ENCODE data around the gene SCARF1.
"Not testable (repeated sequence)": the region's sequence is repeated elsewhere in the genome, so short reads cannot be mapped to it uniquely, and the experiment has no call there.

Gene SCARF1

GRCh38 chr17:1645207-1646171 lies at the start of gene SCARF1:
SCARF1 (minus strand) TSS chr17:1645732; CDS start chr17:1645697, 35 bp downstream.
- no peak for DNase-seq

GRCh38 chr17:1693339-1693738 lies 47.8 kb upstream of the SCARF1 start:
- no peak for DNase-seq

- no peak for DNase-seq
These were observed 45.2 kb upstream of the SCARF1 start for GRCh38 chr17:1690544-1691221.

- DNase-seq: not testable (repeated sequence)
These were observed 42.9 kb upstream of the SCARF1 start for GRCh38 chr17:1688405-1688804.

GRCh38 chr17:1686086-1686485 lies 40.6 kb upstream of the SCARF1 start:
- no peak for DNase-seq

- DNase-seq: peak; percentile 99
These were observed 39.1 kb upstream of the SCARF1 start, which contains the start of gene PRPF8 for GRCh38 chr17:1684378-1685189. PRPF8 (minus strand) TSS chr17:1684867; CDS start chr17:1684571, 296 bp downstream.

- no peak for DNase-seq
These were observed 37.9 kb upstream of the SCARF1 start for GRCh38 chr17:1683459-1683858.

GRCh38 chr17:1676401-1676800 lies 30.9 kb upstream of the SCARF1 start:
- DNase-seq: no peak

GRCh38 chr17:1673041-1673785 lies 27.7 kb upstream of the SCARF1 start:
- no peak for DNase-seq

- not testable (repeated sequence) for DNase-seq
These were observed 18.4 kb upstream of the SCARF1 start for GRCh38 chr17:1663934-1664333.

GRCh38 chr17:1661045-1661444 lies 15.5 kb upstream of the SCARF1 start:
- DNase-seq: no peak

- DNase-seq: no peak
These were observed 12.6 kb upstream of the SCARF1 start for GRCh38 chr17:1658100-1658499.

- DNase-seq: no peak
These were observed 8.2 kb upstream of the SCARF1 start for GRCh38 chr17:1653735-1654134.

GRCh38 chr17:1652794-1653193 lies 7.3 kb upstream of the SCARF1 start:
- DNase-seq: not testable (repeated sequence)

GRCh38 chr17:1651559-1651844 lies 6.0 kb upstream of the SCARF1 start:
- no peak for DNase-seq

GRCh38 chr17:1650731-1651558 lies 5.4 kb upstream of the SCARF1 start:
- no peak for DNase-seq

- DNase-seq: no peak
These were observed 4.4 kb upstream of the SCARF1 start, which contains the start of gene RILP for GRCh38 chr17:1649844-1650501. RILP (minus strand) TSS chr17:1649866; CDS start chr17:1649804, 62 bp downstream.

- peak; percentile 96 for DNase-seq
These were observed 3.7 kb upstream of the SCARF1 start for GRCh38 chr17:1648963-1649843.

- DNase-seq: no peak
These were observed 2.8 kb upstream of the SCARF1 start for GRCh38 chr17:1648173-1648962.
